Duodenal mucosa (tissue), 2 donors: ENCODE data around the gene DEPP1.

Source experiments
- H3K27ac ChIP-seq: one replicate; pipeline ENCODE4 v1.7.0; 2013; ENCODE audit warnings: low read depth, low read length
- H3K27me3 ChIP-seq, 2 donors: one replicate each; pipeline ENCODE4 v1.7.0; 2013; ENCODE audit warnings: low read length in 2 of 2, control low read depth in 1 of 2; ENCODE audit not compliant: insufficient read depth in 2 of 2, control insufficient read depth in 1 of 2
- H3K36me3 ChIP-seq, 2 donors: one replicate each; pipeline ENCODE4 v1.7.0; 2013; ENCODE audit warnings: low read length in 2 of 2, control low read depth in 1 of 2; ENCODE audit not compliant: insufficient read depth in 2 of 2, control insufficient read depth in 1 of 2
- H3K4me1 ChIP-seq, 2 donors: one replicate each; pipeline ENCODE4 v1.7.0; 2013; ENCODE audit warnings: low read length in 2 of 2, control low read depth in 1 of 2; ENCODE audit not compliant: insufficient read depth in 2 of 2, control insufficient read depth in 1 of 2
- H3K4me3 ChIP-seq, 2 donors: one replicate each; pipeline ENCODE4 v1.7.0; 2013; ENCODE audit warnings: low read length in 2 of 2, low read depth in 1 of 2
- H3K9ac ChIP-seq, 2 donors: one replicate each; pipeline ENCODE4 v1.7.0; 2013; ENCODE audit warnings: low read length in 2 of 2, low read depth in 1 of 2
- H3K9me3 ChIP-seq, 2 donors: one replicate each; pipeline ENCODE4 v1.7.0; 2013; ENCODE audit warnings: low read length in 2 of 2, control low read depth in 1 of 2; ENCODE audit not compliant: control insufficient read depth in 1 of 2

The DEPP1 gene

GRCh38 chr10:44986670-44987069 lies 8.1 kb upstream of the DEPP1 start:
- no peaks in the 10 kb centered on the region for H3K27me3 ChIP-seq
- peaks cover 0 to 1% of the 10 kb centered on the region in 2 donors for H3K4me1 ChIP-seq
- H3K9ac ChIP-seq, result no peak overlapping the region
- peaks cover 15 to 75% of the 10 kb centered on the region in 2 donors for H3K36me3 ChIP-seq
- no peaks in the 10 kb centered on the region for H3K9me3 ChIP-seq
- no peak overlapping the region for H3K4me3 ChIP-seq
- H3K27ac ChIP-seq, result no peak overlapping the region

GRCh38 chr10:44986179-44986578 lies 7.6 kb upstream of the DEPP1 start:
- Histone ChIP-seq H3K36me3 (peaks cover 14 to 70% of the 10 kb centered on the region in 2 donors), H3K9me3 (no peaks in the 10 kb centered on the region), H3K4me1 (peaks cover under 1 to 5% of the 10 kb centered on the region in 2 donors), H3K4me3 (no peak overlapping the region), H3K27ac (no peak overlapping the region), H3K9ac (no peak overlapping the region), H3K27me3 (no peaks in the 10 kb centered on the region)

- Histone ChIP-seq H3K36me3 (peaks cover 13 to 66% of the 10 kb centered on the region in 2 donors), H3K9me3 (no peaks in the 10 kb centered on the region), H3K4me3 (no peak overlapping the region), H3K4me1 (peaks cover 10 to 14% of the 10 kb centered on the region in 2 donors), H3K27ac (no peak overlapping the region), H3K9ac (no peak overlapping the region), H3K27me3 (no peaks in the 10 kb centered on the region)
These were observed 6.6 kb upstream of the DEPP1 start for GRCh38 chr10:44985175-44985681.

GRCh38 chr10:44984671-44985101 lies 6.1 kb upstream of the DEPP1 start:
- no peak overlapping the region for H3K4me3 ChIP-seq
- peaks cover 12 to 61% of the 10 kb centered on the region in 2 donors for H3K36me3 ChIP-seq
- H3K9ac ChIP-seq, result no peak overlapping the region
- H3K4me1 ChIP-seq, result peaks cover 13 to 17% of the 10 kb centered on the region in 2 donors
- H3K27ac ChIP-seq, result no peak overlapping the region
- H3K27me3 ChIP-seq, result no peaks in the 10 kb centered on the region
- H3K9me3 ChIP-seq, result no peaks in the 10 kb centered on the region

GRCh38 chr10:44983895-44984278 lies 5.3 kb upstream of the DEPP1 start:
- peaks cover 21 to 25% of the 10 kb centered on the region in 2 donors for H3K4me1 ChIP-seq
- H3K27ac ChIP-seq, result no peak overlapping the region

GRCh38 chr10:44983066-44983894 lies 4.7 kb upstream of the DEPP1 start:
- peaks cover 27 to 31% of the 10 kb centered on the region in 2 donors for H3K4me1 ChIP-seq
- no peak overlapping the region for H3K9ac ChIP-seq
- H3K27ac ChIP-seq, result no peak overlapping the region
- no peak overlapping the region for H3K4me3 ChIP-seq
- H3K27me3 ChIP-seq, result no peaks in the 10 kb centered on the region
- peaks cover 10 to 51% of the 10 kb centered on the region in 2 donors for H3K36me3 ChIP-seq
- no peaks in the 10 kb centered on the region for H3K9me3 ChIP-seq

More at GRCh38 chr10:44983895-44984278, 5.3 kb upstream of the DEPP1 start:
- H3K36me3 ChIP-seq, result peaks cover 10 to 56% of the 10 kb centered on the region in 2 donors
- H3K4me3 ChIP-seq, result no peak overlapping the region
- H3K27me3 ChIP-seq, result no peaks in the 10 kb centered on the region
- H3K9ac ChIP-seq, result no peak overlapping the region
- H3K9me3 ChIP-seq, result no peaks in the 10 kb centered on the region

- H3K9me3 ChIP-seq, result no peaks in the 10 kb centered on the region
- H3K4me3 ChIP-seq, result no peak overlapping the region
- peaks cover 10 to 44% of the 10 kb centered on the region in 2 donors for H3K36me3 ChIP-seq
- H3K9ac ChIP-seq, result no peak overlapping the region
- H3K27me3 ChIP-seq, result no peaks in the 10 kb centered on the region
- H3K4me1 ChIP-seq, result peaks cover 35 to 38% of the 10 kb centered on the region in 2 donors
- H3K27ac ChIP-seq, result peak overlapping the region; percentile 69
These were observed 3.9 kb upstream of the DEPP1 start for GRCh38 chr10:44982496-44982895.

GRCh38 chr10:44982114-44982460 lies 3.5 kb upstream of the DEPP1 start:
- Histone ChIP-seq H3K36me3 (peaks cover 10 to 41% of the 10 kb centered on the region in 2 donors), H3K4me3 (no peak overlapping the region), H3K4me1 (peaks cover 38 to 41% of the 10 kb centered on the region in 2 donors), H3K27ac (peak overlapping the region; percentile 69), H3K9ac (no peak overlapping the region), H3K27me3 (no peaks in the 10 kb centered on the region), H3K9me3 (no peaks in the 10 kb centered on the region)

GRCh38 chr10:44981172-44982113 lies 2.8 kb upstream of the DEPP1 start:
- Histone ChIP-seq H3K4me1 (peaks cover 45 to 47% of the 10 kb centered on the region in 2 donors), H3K36me3 (peaks cover 10 to 38% of the 10 kb centered on the region in 2 donors), H3K27me3 (no peaks in the 10 kb centered on the region), H3K4me3 (no peak overlapping the region), H3K9me3 (no peaks in the 10 kb centered on the region), H3K27ac (peak overlapping the region; percentile 69), H3K9ac (no peak overlapping the region)
